Measurements from ENCODE around the gene LIPE.

GRCh38 chr19:42427313-42427712, at the start of gene LIPE:
- no peak for TF ChIP-seq CTCF (IDR thresholded peaks at IDR 0.05)
- no peak for TF ChIP-seq EP300 (IDR thresholded peaks at IDR 0.05)
